ENCODE data around the gene INO80. TPM values are rescaled to one million over a fixed set of nuclear protein-coding genes. Genes with fewer than 3 reads are reported as not detected.

INO80 gene
- total RNA-seq, 1 donor from 2014 or later: 20.9 TPM

GRCh38 chr15:41154412-41154811 is 38.3 kb upstream of the INO80 start:
- DNase-seq (ENCODE audit: extremely low spot score, unreplicated experiment): no peak

GRCh38 chr15:41153733-41154132 is 37.7 kb upstream of the INO80 start:
- no peak for DNase-seq (ENCODE audit: extremely low spot score, unreplicated experiment)
- Mint-ChIP-seq H3K27me3 (ENCODE audit: unreplicated experiment) (no peaks in the 10 kb centered on the region), H3K4me3 (ENCODE audit: unreplicated experiment) (no peak overlapping the region), H3K4me1 (ENCODE audit: unreplicated experiment) (no peaks in the 10 kb centered on the region), H3K27ac (ENCODE audit: unreplicated experiment) (no peak overlapping the region), H3K36me3 (ENCODE audit: unreplicated experiment) (no peaks in the 10 kb centered on the region), H3K9me3 (ENCODE audit: unreplicated experiment) (no peaks in the 10 kb centered on the region)
- TF ChIP-seq CTCF (IDR thresholded peaks at IDR 0.05): no peak

More at GRCh38 chr15:41154412-41154811, 38.3 kb upstream of the INO80 start:
- H3K36me3 Mint-ChIP-seq (ENCODE audit: unreplicated experiment): no peaks in the 10 kb centered on the region
- H3K4me3 Mint-ChIP-seq (ENCODE audit: unreplicated experiment): no peak overlapping the region
- no peaks in the 10 kb centered on the region for H3K4me1 Mint-ChIP-seq (ENCODE audit: unreplicated experiment)
- TF ChIP-seq CTCF (IDR thresholded peaks at IDR 0.05): no peak
- H3K27me3 Mint-ChIP-seq (ENCODE audit: unreplicated experiment): no peaks in the 10 kb centered on the region
- no peaks in the 10 kb centered on the region for H3K9me3 Mint-ChIP-seq (ENCODE audit: unreplicated experiment)
- no peak overlapping the region for H3K27ac Mint-ChIP-seq (ENCODE audit: unreplicated experiment)

GRCh38 chr15:41151451-41152005 is 35.4 kb upstream of the INO80 start:
- no peak overlapping the region for H3K27ac Mint-ChIP-seq (ENCODE audit: unreplicated experiment)
- TF ChIP-seq CTCF (IDR thresholded peaks at IDR 0.05): no peak
- no peaks in the 10 kb centered on the region for H3K4me1 Mint-ChIP-seq (ENCODE audit: unreplicated experiment)
- no peaks in the 10 kb centered on the region for H3K9me3 Mint-ChIP-seq (ENCODE audit: unreplicated experiment)
- no peak for DNase-seq (ENCODE audit: extremely low spot score, unreplicated experiment)
- H3K4me3 Mint-ChIP-seq (ENCODE audit: unreplicated experiment): no peak overlapping the region
- H3K27me3 Mint-ChIP-seq (ENCODE audit: unreplicated experiment): no peaks in the 10 kb centered on the region
- no peaks in the 10 kb centered on the region for H3K36me3 Mint-ChIP-seq (ENCODE audit: unreplicated experiment)

GRCh38 chr15:41150279-41150678 is 34.2 kb upstream of the INO80 start:
- H3K27me3 Mint-ChIP-seq (ENCODE audit: unreplicated experiment): no peaks in the 10 kb centered on the region
- no peak for DNase-seq (ENCODE audit: extremely low spot score, unreplicated experiment)
- no peaks in the 10 kb centered on the region for H3K4me1 Mint-ChIP-seq (ENCODE audit: unreplicated experiment)
- H3K27ac Mint-ChIP-seq (ENCODE audit: unreplicated experiment): no peak overlapping the region
- H3K9me3 Mint-ChIP-seq (ENCODE audit: unreplicated experiment): no peaks in the 10 kb centered on the region
- no peak overlapping the region for H3K4me3 Mint-ChIP-seq (ENCODE audit: unreplicated experiment)
- TF ChIP-seq CTCF (IDR thresholded peaks at IDR 0.05): no peak
- no peaks in the 10 kb centered on the region for H3K36me3 Mint-ChIP-seq (ENCODE audit: unreplicated experiment)

- Mint-ChIP-seq H3K4me3 (ENCODE audit: unreplicated experiment) (no peak overlapping the region), H3K27me3 (ENCODE audit: unreplicated experiment) (no peaks in the 10 kb centered on the region), H3K4me1 (ENCODE audit: unreplicated experiment) (no peaks in the 10 kb centered on the region), H3K36me3 (ENCODE audit: unreplicated experiment) (no peaks in the 10 kb centered on the region), H3K27ac (ENCODE audit: unreplicated experiment) (no peak overlapping the region), H3K9me3 (ENCODE audit: unreplicated experiment) (no peaks in the 10 kb centered on the region)
- DNase-seq (ENCODE audit: extremely low spot score, unreplicated experiment): no peak
- no peak for TF ChIP-seq CTCF (IDR thresholded peaks at IDR 0.05)
Observed at GRCh38 chr15:41148065-41148464, 32.0 kb upstream of the INO80 start.

Measured in osteocyte (in vitro differentiated cells).